Endothelial cell of umbilical vein (primary cell): Measurements from ENCODE around the gene CABP2.

Experiments
- MYC ChIP-seq: IDR thresholded peaks from one replicate; pipeline ENCODE4 v1.6.1; 2011; ENCODE audit warnings: mild to moderate bottlenecking, low read depth, low read length
- POLR2A ChIP-seq: IDR thresholded peaks from 2 replicates; pipeline ENCODE4 v1.6.1; 2012; ENCODE audit warnings: low read depth, mild to moderate bottlenecking, control low read depth, low read length
- POLR2AphosphoS5 ChIP-seq: IDR thresholded peaks from 2 replicates; pipeline ENCODE4 v1.6.1; 2012; ENCODE audit warnings: low read depth, mild to moderate bottlenecking, control low read depth, low read length, moderate library complexity; ENCODE audit not compliant: insufficient read depth
- TF ChIP-seq, protein P1 (sequence below), 2 donors: IDR thresholded peaks; 1 replicate in 1 of 2; 2 replicates in 1 of 2; pipeline ENCODE4 v1.5.1; 2011; ENCODE audit warnings: low read length in 2 of 2, mild to moderate bottlenecking in 2 of 2, moderate library complexity in 2 of 2, control low read depth in 1 of 2, inconsistent platforms in 1 of 2, low read depth in 1 of 2; ENCODE audit not compliant: insufficient read depth in 1 of 2; ENCODE audit errors: extremely low read depth in 1 of 2
- TF ChIP-seq, protein P2 (sequence below): IDR thresholded peaks from 2 replicates; pipeline ENCODE4 v1.6.1; 2011; ENCODE audit not compliant: insufficient read depth, insufficient read length

DNA sequence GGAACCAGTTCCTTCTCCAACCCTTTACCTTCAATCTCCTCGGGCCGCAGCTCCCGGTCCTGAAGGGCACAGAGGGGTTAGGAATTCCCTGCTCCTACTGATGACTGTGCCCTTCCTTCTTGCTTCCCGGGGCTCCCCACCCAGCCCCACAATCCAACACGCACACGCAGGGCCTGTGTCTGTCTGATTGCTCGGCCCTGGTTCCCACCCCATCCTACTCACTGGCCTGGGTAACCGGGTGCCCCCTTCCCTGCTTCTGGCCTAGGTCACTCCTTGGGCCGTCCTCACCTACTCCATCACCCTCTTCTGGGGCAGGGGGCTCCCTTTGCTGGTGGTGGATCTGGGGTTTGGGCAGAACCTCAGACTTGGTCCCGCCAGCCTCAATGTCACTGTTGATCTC, 1.3 kb downstream of the CABP2 start:
- TF ChIP-seq, protein P1, sequence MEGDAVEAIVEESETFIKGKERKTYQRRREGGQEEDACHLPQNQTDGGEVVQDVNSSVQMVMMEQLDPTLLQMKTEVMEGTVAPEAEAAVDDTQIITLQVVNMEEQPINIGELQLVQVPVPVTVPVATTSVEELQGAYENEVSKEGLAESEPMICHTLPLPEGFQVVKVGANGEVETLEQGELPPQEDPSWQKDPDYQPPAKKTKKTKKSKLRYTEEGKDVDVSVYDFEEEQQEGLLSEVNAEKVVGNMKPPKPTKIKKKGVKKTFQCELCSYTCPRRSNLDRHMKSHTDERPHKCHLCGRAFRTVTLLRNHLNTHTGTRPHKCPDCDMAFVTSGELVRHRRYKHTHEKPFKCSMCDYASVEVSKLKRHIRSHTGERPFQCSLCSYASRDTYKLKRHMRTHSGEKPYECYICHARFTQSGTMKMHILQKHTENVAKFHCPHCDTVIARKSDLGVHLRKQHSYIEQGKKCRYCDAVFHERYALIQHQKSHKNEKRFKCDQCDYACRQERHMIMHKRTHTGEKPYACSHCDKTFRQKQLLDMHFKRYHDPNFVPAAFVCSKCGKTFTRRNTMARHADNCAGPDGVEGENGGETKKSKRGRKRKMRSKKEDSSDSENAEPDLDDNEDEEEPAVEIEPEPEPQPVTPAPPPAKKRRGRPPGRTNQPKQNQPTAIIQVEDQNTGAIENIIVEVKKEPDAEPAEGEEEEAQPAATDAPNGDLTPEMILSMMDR (IDR thresholded peaks at IDR 0.05; ENCODE audit: extremely low read depth in 1 of 2, insufficient read depth in 1 of 2, low read depth in 1 of 2, low read length in 2 of 2), result no peak
- TF ChIP-seq POLR2A (no peak), POLR2AphosphoS5 (no peak), MYC (no peak)
- TF ChIP-seq, protein P2, sequence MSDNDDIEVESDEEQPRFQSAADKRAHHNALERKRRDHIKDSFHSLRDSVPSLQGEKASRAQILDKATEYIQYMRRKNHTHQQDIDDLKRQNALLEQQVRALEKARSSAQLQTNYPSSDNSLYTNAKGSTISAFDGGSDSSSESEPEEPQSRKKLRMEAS, result no peak
